IMR-90 (cell line): ENCODE data around the gene VMO1. TPM values are rescaled to one million over a fixed set of nuclear protein-coding genes. Genes with fewer than 3 reads are reported as not detected.

Experiments used
- ATAC-seq: fragments of 200-7000 bp; cut with Tn5 transposase; 2 replicates; pipeline ENCODE4 v1.9.1; 2020; ENCODE audit warnings: low read depth, mild to moderate bottlenecking, moderate library complexity
- BruUV-seq: library from RNA; stranded (reverse); fragments of 400-500 nt; replicated peaks from 2 replicates; lab custom pipeline; 2021; lab: Mats Ljungman, UMichigan
- CTCF ChIA-PET: fragments of 300-600 bp; formaldehyde crosslinking; extraction: SDS; loops from one replicate; lab custom pipeline; 2021; ENCODE audit warnings: antibody characterized with exemption; lab: Yijun Ruan, JAX
- POLR2A ChIA-PET: fragments of 300-600 bp; sonication (Branson Sonifier 250); formaldehyde crosslinking; loops from one replicate; lab custom pipeline; 2022; ENCODE audit warnings: antibody characterized with exemption; ENCODE audit not compliant: unreplicated experiment; lab: Charles Lee
- DNase-seq: peaks from one replicate; pipeline ENCODE4 v3.0.0; 2013
- H2AFZ ChIP-seq: replicated peaks from 2 replicates; pipeline ENCODE3; 2013; ENCODE audit warnings: low read length, mild to moderate bottlenecking; ENCODE audit not compliant: poor library complexity
- H2AK5ac ChIP-seq: 2 replicates; pipeline ENCODE4 v1.6.1; 2013; ENCODE audit warnings: low read depth, low read length, inconsistent platforms
- H2AK9ac ChIP-seq: replicated peaks from 2 replicates; pipeline ENCODE3; 2013; ENCODE audit warnings: mild to moderate bottlenecking, low read depth, low read length, moderate library complexity; ENCODE audit not compliant: poor library complexity
- H2BK120ac ChIP-seq: 2 replicates; pipeline ENCODE4 v1.6.1; 2013; ENCODE audit warnings: low read depth, low read length, inconsistent platforms
- H2BK15ac ChIP-seq: 3 replicates; pipeline ENCODE4 v1.6.1; 2013; ENCODE audit warnings: low read depth, low read length, inconsistent platforms
- H2BK20ac ChIP-seq: 2 replicates; pipeline ENCODE4 v1.6.1; 2013; ENCODE audit warnings: low read depth, mild to moderate bottlenecking, inconsistent platforms, low read length, moderate library complexity
- H2BK5ac ChIP-seq: 2 replicates; pipeline ENCODE4 v1.6.1; 2013; ENCODE audit warnings: mild to moderate bottlenecking, low read depth, low read length, inconsistent platforms; ENCODE audit not compliant: poor library complexity, severe bottlenecking
- H3K14ac ChIP-seq: replicated peaks from 2 replicates; pipeline ENCODE4 v1.6.1; 2013; ENCODE audit warnings: low read depth, low read length, inconsistent platforms
- H3K18ac ChIP-seq: 2 replicates; pipeline ENCODE4 v1.6.1; 2013; ENCODE audit warnings: low read depth, low read length, control low read depth
- H3K23ac ChIP-seq: 2 replicates; pipeline ENCODE4 v1.6.1; 2013; ENCODE audit warnings: low read depth, low read length, inconsistent platforms
- H3K27ac ChIP-seq: 2 replicates; pipeline ENCODE4 v1.5.1; 2013; ENCODE audit warnings: mild to moderate bottlenecking, control low read depth, low read length; ENCODE audit not compliant: insufficient read depth
- H3K27me3 ChIP-seq: 2 replicates; pipeline ENCODE4 v1.6.1; 2013; ENCODE audit warnings: low read length; ENCODE audit not compliant: control insufficient read depth, insufficient read depth
- H3K36me3 ChIP-seq: 2 replicates; pipeline ENCODE4 v1.6.1; 2013; ENCODE audit warnings: low read length, mixed read lengths; ENCODE audit not compliant: control insufficient read depth, insufficient read depth
- H3K4ac ChIP-seq: 2 replicates; pipeline ENCODE4 v1.6.1; 2013; ENCODE audit warnings: low read depth, low read length, inconsistent platforms
- H3K4me1 ChIP-seq: 2 replicates; pipeline ENCODE4 v1.6.1; 2013; ENCODE audit warnings: low read length, mixed read lengths; ENCODE audit not compliant: control insufficient read depth, insufficient read depth
- H3K4me2 ChIP-seq: 2 replicates; pipeline ENCODE4 v1.6.1; 2013; ENCODE audit warnings: low read depth, mild to moderate bottlenecking, control low read depth, low read length, moderate library complexity
- H3K4me3 ChIP-seq: 2 replicates; pipeline ENCODE4 v1.5.1; 2013; ENCODE audit warnings: low read depth, mild to moderate bottlenecking, control low read depth, low read length, moderate library complexity; ENCODE audit not compliant: insufficient read depth
- H3K56ac ChIP-seq: 2 replicates; pipeline ENCODE4 v1.6.1; 2013; ENCODE audit warnings: low read length, inconsistent platforms; ENCODE audit not compliant: insufficient read depth; ENCODE audit errors: extremely low read depth
- H3K79me1 ChIP-seq, 2 experiments: 2 replicates each; pipeline ENCODE4 v1.6.1; 2013; ENCODE audit warnings: low read length in 2 of 2, inconsistent platforms in 1 of 2, low read depth in 1 of 2
- H3K9ac ChIP-seq: 2 replicates; pipeline ENCODE4 v1.6.1; 2013; ENCODE audit warnings: low read depth, low read length, control low read depth
- H3K9me1 ChIP-seq: 2 replicates; pipeline ENCODE4 v1.6.1; 2013; ENCODE audit warnings: low read length, inconsistent platforms; ENCODE audit not compliant: insufficient read depth
- H3K9me3 ChIP-seq: 2 replicates; pipeline ENCODE4 v1.6.1; 2013; ENCODE audit warnings: low read length; ENCODE audit not compliant: control insufficient read depth, insufficient read depth
- H4K20me1 ChIP-seq: 2 replicates; pipeline ENCODE4 v1.6.1; 2013; ENCODE audit warnings: low read length, inconsistent platforms; ENCODE audit not compliant: insufficient read depth
- H4K5ac ChIP-seq: 2 replicates; pipeline ENCODE4 v1.6.1; 2013; ENCODE audit warnings: mild to moderate bottlenecking, low read depth, low read length, control low read depth
- H4K8ac ChIP-seq, 2 experiments: 2 replicates each; pipeline ENCODE4 v1.6.1; 2013; ENCODE audit warnings: low read depth in 2 of 2, low read length in 2 of 2, control low read depth in 1 of 2, inconsistent platforms in 1 of 2
- H4K91ac ChIP-seq: 2 replicates; pipeline ENCODE4 v1.6.1; 2013; ENCODE audit warnings: low read depth, low read length, inconsistent platforms; ENCODE audit not compliant: insufficient read depth
- POLR2A ChIP-seq: IDR thresholded peaks from 2 replicates; pipeline ENCODE4 v1.6.1; 2012; ENCODE audit warnings: mild to moderate bottlenecking, low read depth, low read length
- RCOR1 ChIP-seq: IDR thresholded peaks from 2 replicates; pipeline ENCODE4 v1.6.1; 2012; ENCODE audit warnings: mild to moderate bottlenecking, low read length, improper control_type of control experiment; ENCODE audit not compliant: insufficient replicate concordance
- whole genome bisulfite sequencing, 2 experiments: methylation state at CpG; one replicate each; pipeline versions ENCODE4 v1.1.5 to v1.1.7; 2013; ENCODE audit warnings: missing lambda C conversion rate in 2 of 2; ENCODE audit not compliant: insufficient read length in 1 of 2; ENCODE audit errors: extremely low coverage in 2 of 2; 5-methylcytosine and 5-hydroxymethylcytosine counted together
- dilution Hi-C: fragments of 300-500 bp; cut with HindIII; formaldehyde crosslinking; loops from one replicate; pipeline ENCODE4 v1.14.3; 2018; ENCODE audit warnings: low sequenced_read_pairs; ENCODE audit not compliant: unreplicated experiment
- in situ Hi-C: fragments of 300-500 bp; cut with MboI; formaldehyde crosslinking; loops from 3 replicates; pipeline ENCODE4 v1.14.3; 2019; ENCODE audit warnings: low sequenced_read_pairs, inconsistent platforms, mixed read lengths
- intact Hi-C: fragments of 100-400 bp; cut with micrococcal nuclease; formaldehyde crosslinking; loops from 2 replicates; pipeline ENCODE4 v1.10.0; 2022
- polyA plus RNA-seq, 3 experiments: library from polyadenylated mRNA; depleted of rRNA; stranded (reverse); fragments of >200 nt; gene quantifications; 2 replicates each; pipeline ENCODE4 v1.2.3, GENCODE V29; 2012; ENCODE audit warnings: low replicate concordance in 1 of 3
- total RNA-seq: library from RNA; depleted of rRNA; stranded (reverse); fragments of >200 nt; gene quantifications from 2 replicates; pipeline ENCODE4 v1.2.3, GENCODE V29; 2012
- TF ChIP-seq, protein P1 (sequence below): fragments of 150-350 bp; IDR thresholded peaks from 2 replicates; pipeline ENCODE4 v1.6.1; 2016; ENCODE audit warnings: low read depth, mild to moderate bottlenecking, low read length, moderate library complexity, borderline replicate concordance

VMO1 gene
- total and polyA plus RNA-seq, 2 of the 4 experiments (the other 2 are of a cell fraction) = 0.14 TPM; not detected in 1

- Histone ChIP-seq H3K4ac (no peak within 1 kb of the TSS), H2BK15ac (no peak within 1 kb of the TSS), H3K4me3 (no peak within 1 kb of the TSS), H3K27ac (no peak within 1 kb of the TSS), H2AK9ac (peak within 1 kb of the TSS; percentile 24), H3K23ac (no peak within 1 kb of the TSS), H2AFZ (no peak within 1 kb of the TSS), H3K9ac (no peak within 1 kb of the TSS), H3K4me2 (no peak within 1 kb of the TSS), H3K36me3 (peaks cover 16% of the 10 kb centered on the region), H3K56ac (no peak within 1 kb of the TSS), H3K18ac (no peak within 1 kb of the TSS), H4K20me1 (no peaks in the 10 kb centered on the region), H4K91ac (no peak within 1 kb of the TSS), H4K8ac (no peak within 1 kb of the TSS), H2AK5ac (no peak within 1 kb of the TSS), H2BK5ac (no peak within 1 kb of the TSS), H3K4me1 (no peaks in the 10 kb centered on the region), H4K5ac (no peak within 1 kb of the TSS), H3K27me3 (no peaks in the 10 kb centered on the region), H3K9me3 (no peaks in the 10 kb centered on the region), H2BK120ac (no peak within 1 kb of the TSS), H3K79me1 (peaks cover 3 to 25% of the 10 kb centered on the region in 2 experiments; a peak in 3 of 4 replicates), H2BK20ac (no peak within 1 kb of the TSS), H3K14ac (no peak within 1 kb of the TSS), H3K9me1 (peaks cover 5% of the 10 kb centered on the region)
- DNase-seq (no peak), ATAC-seq (no peak)
- dilution Hi-C loops = no loop called here
- intact Hi-C loops = no loop called here
- no CpG with 5 or more reads among the region's 9 CpGs for WGBS, 2 experiments
- no TSS peak for BruUV-seq
- POLR2A ChIA-PET = no interaction called here
- in situ Hi-C loops = no loop called here
- CTCF ChIA-PET = no interaction called here
- TF ChIP-seq RCOR1 (no peak), POLR2A (no peak)
- TF ChIP-seq, protein P1, sequence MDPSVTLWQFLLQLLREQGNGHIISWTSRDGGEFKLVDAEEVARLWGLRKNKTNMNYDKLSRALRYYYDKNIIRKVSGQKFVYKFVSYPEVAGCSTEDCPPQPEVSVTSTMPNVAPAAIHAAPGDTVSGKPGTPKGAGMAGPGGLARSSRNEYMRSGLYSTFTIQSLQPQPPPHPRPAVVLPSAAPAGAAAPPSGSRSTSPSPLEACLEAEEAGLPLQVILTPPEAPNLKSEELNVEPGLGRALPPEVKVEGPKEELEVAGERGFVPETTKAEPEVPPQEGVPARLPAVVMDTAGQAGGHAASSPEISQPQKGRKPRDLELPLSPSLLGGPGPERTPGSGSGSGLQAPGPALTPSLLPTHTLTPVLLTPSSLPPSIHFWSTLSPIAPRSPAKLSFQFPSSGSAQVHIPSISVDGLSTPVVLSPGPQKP = no peak
These were observed 16.1 kb upstream of the VMO1 start, which contains the start of gene C17orf114 for GRCh38 chr17:4802228-4802627. Gene C17orf114 (minus strand): TSS chr17:4802328.
